Osteoblast (primary cell): ENCODE results near the gene FAF2. TPM values are rescaled to one million over a fixed set of nuclear protein-coding genes. Genes with fewer than 3 reads are reported as not detected.

ENCODE experiments used
- DNase-seq: peaks from one replicate; pipeline ENCODE4 v3.0.0; 2011; ENCODE audit warnings: low spot score, mixed read lengths; ENCODE audit not compliant: insufficient read length; ENCODE audit errors: missing footprints
- H2AFZ ChIP-seq: 2 replicates; pipeline ENCODE4 v1.6.0; 2011; ENCODE audit warnings: mild to moderate bottlenecking, low read length
- H3K27ac ChIP-seq: 2 replicates; pipeline ENCODE4 v1.5.1; 2011; ENCODE audit warnings: mild to moderate bottlenecking, low read depth, low read length, moderate library complexity
- H3K27me3 ChIP-seq: 2 replicates; pipeline ENCODE4 v1.6.0; 2012; ENCODE audit warnings: mild to moderate bottlenecking, control low read depth, inconsistent platforms, low read length, moderate library complexity; ENCODE audit not compliant: insufficient read depth
- H3K36me3 ChIP-seq: 2 replicates; pipeline ENCODE4 v1.5.1; 2011; ENCODE audit warnings: mild to moderate bottlenecking, low read length, control low read depth, moderate library complexity; ENCODE audit not compliant: insufficient read depth
- H3K4me1 ChIP-seq: 2 replicates; pipeline ENCODE4 v1.5.1; 2011; ENCODE audit warnings: mild to moderate bottlenecking, low read length, control low read depth, moderate library complexity; ENCODE audit not compliant: insufficient read depth
- H3K4me2 ChIP-seq: 2 replicates; pipeline ENCODE4 v1.6.0; 2011; ENCODE audit warnings: mild to moderate bottlenecking, low read length; ENCODE audit not compliant: insufficient read depth
- H3K4me3 ChIP-seq: fragments of 200-600 bp; sonication (generic); 3 replicates; pipeline ENCODE4 v1.5.1; 2012; ENCODE audit warnings: mild to moderate bottlenecking, low read length, inconsistent platforms; ENCODE audit not compliant: insufficient read depth
- H3K79me2 ChIP-seq: 2 replicates; pipeline ENCODE4 v1.6.0; 2012; ENCODE audit warnings: mild to moderate bottlenecking, low read length, control low read depth, inconsistent platforms; ENCODE audit not compliant: insufficient read depth
- H3K9me3 ChIP-seq: 2 replicates; pipeline ENCODE4 v1.5.1; 2011; ENCODE audit warnings: low read depth, low read length, control low read depth
- H4K20me1 ChIP-seq: 2 replicates; pipeline ENCODE4 v1.6.0; 2012; ENCODE audit warnings: mild to moderate bottlenecking, low read length, control low read depth; ENCODE audit not compliant: insufficient read depth
- CTCF ChIP-seq: IDR thresholded peaks from 2 replicates; pipeline ENCODE4 v1.5.1; 2011; ENCODE audit warnings: mild to moderate bottlenecking, low read depth, low read length, moderate library complexity; ENCODE audit errors: extremely low read depth
- total RNA-seq: library from RNA; depleted of rRNA; stranded (reverse); fragments of >200 nt; gene quantifications from 2 replicates; pipeline ENCODE4 v1.2.3, GENCODE V29; 2012

FAF2 gene
- total RNA-seq, 1 donor: 40.2 TPM

- H3K27ac ChIP-seq: peak overlapping the region; percentile 91
- DNase-seq: peak; percentile 99
- peaks cover 41% of the 10 kb centered on the region for H3K79me2 ChIP-seq
- H4K20me1 ChIP-seq: peaks cover 34% of the 10 kb centered on the region
- peaks cover 7% of the 10 kb centered on the region for H3K27me3 ChIP-seq
- no peaks in the 10 kb centered on the region for H3K36me3 ChIP-seq
- H2AFZ ChIP-seq: peak overlapping the region; percentile 95
- H3K9me3 ChIP-seq: no peaks in the 10 kb centered on the region
- peak overlapping the region; percentile 89 for H3K4me2 ChIP-seq
- H3K4me1 ChIP-seq: peaks cover 19% of the 10 kb centered on the region
- peak overlapping the region; percentile 89 for H3K4me3 ChIP-seq
- no peak for TF ChIP-seq CTCF
Observed at GRCh38 chr5:176537554-176538229, 89.5 kb downstream of the FAF2 start.

DNA sequence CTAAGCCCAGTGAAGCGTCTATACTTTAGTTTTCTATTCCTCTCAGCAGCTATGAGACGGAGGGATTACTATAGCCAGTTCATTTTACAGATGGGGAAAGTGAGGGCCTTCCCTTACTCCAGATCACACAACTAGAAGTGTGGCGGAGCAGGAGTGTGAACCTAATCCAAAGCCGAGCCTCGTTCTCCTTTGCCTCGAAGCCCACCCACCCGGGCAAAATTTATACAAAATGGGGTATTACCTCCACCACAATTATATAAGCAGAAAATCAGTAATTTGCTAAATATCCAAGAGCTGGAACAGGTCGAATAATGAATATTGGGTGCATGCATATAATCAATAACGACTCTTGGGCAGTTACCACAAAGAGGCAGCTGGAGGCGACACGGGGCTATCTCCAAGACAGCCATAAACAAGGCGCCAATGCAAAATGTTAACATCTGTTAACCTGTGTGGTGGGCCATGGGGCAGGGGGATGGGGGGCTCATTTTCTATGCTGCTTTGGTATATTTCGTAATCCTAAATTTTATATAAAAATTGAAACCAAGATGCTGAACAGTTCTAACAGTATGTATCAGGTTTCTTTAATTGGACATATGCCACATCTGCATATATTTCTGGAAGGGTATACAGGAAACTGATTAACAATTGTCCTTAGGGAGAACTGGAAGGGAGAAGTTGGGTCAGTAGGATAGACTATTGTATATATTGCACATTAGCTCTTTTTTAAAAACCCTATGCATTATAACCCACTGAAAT lies 90.2 kb downstream of the FAF2 start:
- Histone ChIP-seq H3K4me1 (peaks cover 19% of the 10 kb centered on the region), H2AFZ (peak overlapping the region; percentile 83), H3K4me3 (peak overlapping the region; percentile 89), H3K9me3 (no peaks in the 10 kb centered on the region), H3K27ac (peak overlapping the region; percentile 25), H4K20me1 (peaks cover 27% of the 10 kb centered on the region), H3K4me2 (peak overlapping the region; percentile 89), H3K27me3 (peaks cover 8% of the 10 kb centered on the region), H3K79me2 (peaks cover 34% of the 10 kb centered on the region), H3K36me3 (no peaks in the 10 kb centered on the region)
- no peak for TF ChIP-seq CTCF
- peak; percentile 15 for DNase-seq

DNA sequence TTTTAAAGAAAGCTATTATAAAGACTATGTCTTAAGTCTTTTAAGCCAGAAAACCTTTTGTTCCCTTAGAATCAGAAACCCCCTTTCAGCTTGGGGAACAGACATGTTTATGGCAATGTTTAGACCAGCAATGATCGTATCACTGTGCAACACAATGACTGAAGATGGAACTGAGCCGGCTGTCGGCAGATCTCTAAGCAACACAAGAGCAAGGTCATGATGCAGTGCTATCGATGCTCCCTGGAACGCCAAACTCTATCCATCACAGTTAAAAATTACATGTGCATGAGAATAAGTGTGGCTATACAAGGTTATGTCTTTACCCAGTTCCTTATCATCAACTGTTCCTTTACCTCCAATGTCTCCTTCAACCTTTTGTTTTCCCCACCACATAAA lies 90.8 kb downstream of the FAF2 start:
- H3K36me3 ChIP-seq: no peaks in the 10 kb centered on the region
- no peak overlapping the region for H3K4me3 ChIP-seq
- no peak for DNase-seq
- peaks cover 23% of the 10 kb centered on the region for H3K4me1 ChIP-seq
- peaks cover 21% of the 10 kb centered on the region for H4K20me1 ChIP-seq
- H3K4me2 ChIP-seq: no peak overlapping the region
- H3K27me3 ChIP-seq: peaks cover 8% of the 10 kb centered on the region
- H2AFZ ChIP-seq: no peak overlapping the region
- peaks cover 28% of the 10 kb centered on the region for H3K79me2 ChIP-seq
- TF ChIP-seq CTCF: no peak
- H3K27ac ChIP-seq: no peak overlapping the region
- no peaks in the 10 kb centered on the region for H3K9me3 ChIP-seq

DNA sequence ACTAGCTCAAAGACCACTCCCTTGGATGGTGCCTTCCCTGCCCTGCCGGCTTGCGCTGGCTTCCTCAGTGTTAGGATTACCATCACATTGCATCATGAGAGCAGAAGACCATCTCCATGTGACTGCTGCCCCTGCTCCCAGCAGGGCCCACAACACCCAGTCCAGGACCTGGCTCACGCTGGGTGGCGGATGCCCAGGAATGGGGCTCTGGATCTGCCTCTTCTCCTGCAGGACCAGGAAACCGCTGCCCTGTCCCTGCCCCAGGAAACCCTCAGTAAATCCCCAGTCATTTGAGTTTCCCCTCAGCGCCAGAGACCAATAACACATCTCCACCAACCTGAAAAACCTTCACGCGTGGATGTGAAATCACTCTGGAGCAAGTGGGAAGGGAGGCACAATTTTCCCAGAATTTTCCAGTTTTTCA lies 92.3 kb downstream of the FAF2 start:
- no peak for TF ChIP-seq CTCF
- DNase-seq: peak; percentile 34

More for the DNA sequence above, 92.3 kb downstream of the FAF2 start:
- peaks cover 13% of the 10 kb centered on the region for H3K79me2 ChIP-seq
- peaks cover 8% of the 10 kb centered on the region for H4K20me1 ChIP-seq
- H3K9me3 ChIP-seq: no peaks in the 10 kb centered on the region
- no peak overlapping the region for H3K27ac ChIP-seq
- no peak overlapping the region for H3K4me3 ChIP-seq
- H3K36me3 ChIP-seq: no peaks in the 10 kb centered on the region
- peaks cover 10% of the 10 kb centered on the region for H3K27me3 ChIP-seq
- H3K4me2 ChIP-seq: no peak overlapping the region
- H2AFZ ChIP-seq: no peak overlapping the region
- peaks cover 19% of the 10 kb centered on the region for H3K4me1 ChIP-seq
